HL-60 (cell line): ENCODE data around the gene HES4.
A peak's percentile ranks its signal among the peaks of the same experiment; 100 is the strongest.

Experiments
- DNase-seq, 2 experiments: peaks; one replicate each; pipeline ENCODE4 v3.0.0-alpha.2; 2010 to 2020; ENCODE audit warnings: low read depth in 1 of 2, low spot score in 1 of 2
- H3K27ac ChIP-seq: fragments of 250-450 bp; sonication (Bioruptor Pico); replicated peaks from 2 replicates; pipeline ENCODE4 v1.5.1; 2020; ENCODE audit warnings: mild to moderate bottlenecking, moderate library complexity
- H3K27me3 ChIP-seq: fragments of 250-450 bp; sonication (Bioruptor Pico); 2 replicates; pipeline ENCODE4 v1.5.1; 2021; ENCODE audit warnings: mild to moderate bottlenecking, moderate library complexity; ENCODE audit not compliant: insufficient read depth, poor library complexity, severe bottlenecking
- H3K4me3 ChIP-seq: replicated peaks from 2 replicates; pipeline ENCODE4 v1.5.1; 2011; ENCODE audit warnings: mild to moderate bottlenecking, control low read depth, low read length; ENCODE audit not compliant: insufficient read depth
- GABPA ChIP-seq: IDR thresholded peaks from 2 replicates; pipeline ENCODE4 v1.6.1; 2012; ENCODE audit warnings: low read depth
- POLR2AphosphoS5 ChIP-seq: IDR thresholded peaks from 2 replicates; pipeline ENCODE4 v1.6.1; 2012; ENCODE audit warnings: low read depth
- SPI1 ChIP-seq: IDR thresholded peaks from 2 replicates; pipeline ENCODE4 v1.6.1; 2012; ENCODE audit warnings: low read depth, mild to moderate bottlenecking, borderline replicate concordance
- TF ChIP-seq, protein P1 (sequence below): IDR thresholded peaks from one replicate; pipeline ENCODE4 v1.5.1; 2011; ENCODE audit warnings: low read length, control low read depth, inconsistent platforms; ENCODE audit not compliant: insufficient read depth
- TF ChIP-seq, protein P2 (sequence below): IDR thresholded peaks from 2 replicates; pipeline ENCODE4 v1.6.1; 2012; ENCODE audit warnings: low read depth; ENCODE audit not compliant: insufficient replicate concordance

HES4 gene

DNA sequence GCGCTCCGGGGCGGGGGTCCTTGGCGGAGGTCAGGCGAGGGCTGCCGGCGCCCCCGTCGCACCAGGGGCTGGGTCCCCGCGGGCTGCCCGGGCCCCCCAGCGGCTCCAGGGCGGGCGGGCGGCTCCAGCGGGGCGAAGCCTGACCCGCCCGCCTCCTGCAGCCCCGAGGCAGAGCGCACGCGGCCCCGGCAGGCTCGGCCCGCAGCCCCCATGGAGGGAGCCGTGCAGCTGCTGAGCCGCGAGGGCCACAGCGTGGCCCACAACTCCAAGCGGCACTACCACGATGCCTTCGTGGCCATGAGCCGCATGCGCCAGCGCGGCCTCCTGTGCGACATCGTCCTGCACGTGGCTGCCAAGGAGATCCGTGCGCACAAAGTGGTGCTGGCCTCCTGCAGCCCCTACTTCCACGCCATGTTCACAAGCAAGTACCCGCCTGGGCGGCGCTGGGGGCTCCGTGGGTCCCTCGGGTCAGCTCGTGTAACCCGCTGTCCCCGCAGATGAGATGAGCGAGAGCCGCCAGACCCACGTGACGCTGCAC lies 38.7 kb downstream of the HES4 start:
- H3K27ac ChIP-seq: no peak overlapping the region
- H3K4me3 ChIP-seq: peak overlapping the region; percentile 64
- no peaks in the 10 kb centered on the region for H3K27me3 ChIP-seq
- DNase-seq: no peak
- TF ChIP-seq GABPA (no peak), SPI1 (no peak), POLR2AphosphoS5 (no peak)
- TF ChIP-seq, protein P1, sequence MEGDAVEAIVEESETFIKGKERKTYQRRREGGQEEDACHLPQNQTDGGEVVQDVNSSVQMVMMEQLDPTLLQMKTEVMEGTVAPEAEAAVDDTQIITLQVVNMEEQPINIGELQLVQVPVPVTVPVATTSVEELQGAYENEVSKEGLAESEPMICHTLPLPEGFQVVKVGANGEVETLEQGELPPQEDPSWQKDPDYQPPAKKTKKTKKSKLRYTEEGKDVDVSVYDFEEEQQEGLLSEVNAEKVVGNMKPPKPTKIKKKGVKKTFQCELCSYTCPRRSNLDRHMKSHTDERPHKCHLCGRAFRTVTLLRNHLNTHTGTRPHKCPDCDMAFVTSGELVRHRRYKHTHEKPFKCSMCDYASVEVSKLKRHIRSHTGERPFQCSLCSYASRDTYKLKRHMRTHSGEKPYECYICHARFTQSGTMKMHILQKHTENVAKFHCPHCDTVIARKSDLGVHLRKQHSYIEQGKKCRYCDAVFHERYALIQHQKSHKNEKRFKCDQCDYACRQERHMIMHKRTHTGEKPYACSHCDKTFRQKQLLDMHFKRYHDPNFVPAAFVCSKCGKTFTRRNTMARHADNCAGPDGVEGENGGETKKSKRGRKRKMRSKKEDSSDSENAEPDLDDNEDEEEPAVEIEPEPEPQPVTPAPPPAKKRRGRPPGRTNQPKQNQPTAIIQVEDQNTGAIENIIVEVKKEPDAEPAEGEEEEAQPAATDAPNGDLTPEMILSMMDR: no peak
- TF ChIP-seq, protein P2, sequence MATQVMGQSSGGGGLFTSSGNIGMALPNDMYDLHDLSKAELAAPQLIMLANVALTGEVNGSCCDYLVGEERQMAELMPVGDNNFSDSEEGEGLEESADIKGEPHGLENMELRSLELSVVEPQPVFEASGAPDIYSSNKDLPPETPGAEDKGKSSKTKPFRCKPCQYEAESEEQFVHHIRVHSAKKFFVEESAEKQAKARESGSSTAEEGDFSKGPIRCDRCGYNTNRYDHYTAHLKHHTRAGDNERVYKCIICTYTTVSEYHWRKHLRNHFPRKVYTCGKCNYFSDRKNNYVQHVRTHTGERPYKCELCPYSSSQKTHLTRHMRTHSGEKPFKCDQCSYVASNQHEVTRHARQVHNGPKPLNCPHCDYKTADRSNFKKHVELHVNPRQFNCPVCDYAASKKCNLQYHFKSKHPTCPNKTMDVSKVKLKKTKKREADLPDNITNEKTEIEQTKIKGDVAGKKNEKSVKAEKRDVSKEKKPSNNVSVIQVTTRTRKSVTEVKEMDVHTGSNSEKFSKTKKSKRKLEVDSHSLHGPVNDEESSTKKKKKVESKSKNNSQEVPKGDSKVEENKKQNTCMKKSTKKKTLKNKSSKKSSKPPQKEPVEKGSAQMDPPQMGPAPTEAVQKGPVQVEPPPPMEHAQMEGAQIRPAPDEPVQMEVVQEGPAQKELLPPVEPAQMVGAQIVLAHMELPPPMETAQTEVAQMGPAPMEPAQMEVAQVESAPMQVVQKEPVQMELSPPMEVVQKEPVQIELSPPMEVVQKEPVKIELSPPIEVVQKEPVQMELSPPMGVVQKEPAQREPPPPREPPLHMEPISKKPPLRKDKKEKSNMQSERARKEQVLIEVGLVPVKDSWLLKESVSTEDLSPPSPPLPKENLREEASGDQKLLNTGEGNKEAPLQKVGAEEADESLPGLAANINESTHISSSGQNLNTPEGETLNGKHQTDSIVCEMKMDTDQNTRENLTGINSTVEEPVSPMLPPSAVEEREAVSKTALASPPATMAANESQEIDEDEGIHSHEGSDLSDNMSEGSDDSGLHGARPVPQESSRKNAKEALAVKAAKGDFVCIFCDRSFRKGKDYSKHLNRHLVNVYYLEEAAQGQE: no peak

DNA sequence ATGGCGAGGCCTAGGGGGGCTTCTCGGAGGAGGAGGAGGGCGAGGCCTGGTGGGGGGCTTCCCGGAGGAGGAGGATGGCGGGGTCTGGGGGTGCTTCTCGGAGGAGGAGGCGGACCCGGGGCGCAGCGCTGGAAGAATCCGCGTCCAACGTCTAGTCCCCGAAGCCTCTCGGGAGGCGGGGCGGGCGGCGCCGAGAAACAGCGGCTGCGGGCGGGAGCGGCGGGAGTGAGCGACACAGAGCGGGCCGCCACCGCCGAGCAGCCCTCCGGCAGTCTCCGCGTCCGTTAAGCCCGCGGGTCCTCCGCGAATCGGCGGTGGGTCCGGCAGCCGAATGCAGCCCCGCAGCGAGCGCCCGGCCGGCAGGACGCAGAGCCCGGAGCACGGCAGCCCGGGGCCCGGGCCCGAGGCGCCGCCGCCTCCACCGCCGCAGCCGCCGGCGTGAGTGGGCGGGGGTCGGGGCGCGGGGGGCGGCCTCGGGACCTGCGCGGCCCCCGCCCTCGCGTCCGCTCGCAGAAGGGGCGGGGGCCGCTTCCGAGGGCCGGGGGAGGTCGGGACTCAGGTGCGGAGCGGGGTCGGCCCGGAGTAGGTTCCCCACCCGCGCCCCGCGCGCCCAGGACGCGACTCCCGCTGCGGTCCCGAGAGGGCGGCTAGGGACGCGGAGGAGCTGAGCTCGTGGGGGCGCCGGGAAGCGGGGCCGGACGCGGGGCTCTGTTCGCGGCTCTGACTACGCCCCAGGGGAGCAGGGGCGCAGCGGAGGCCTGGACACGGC lies 39.4 kb downstream of the HES4 start, which contains the start of gene KLHL17:
Gene KLHL17 (plus strand): TSS at position 222 of the 769 bp plus-strand sequence. CDS start 110 bp downstream, at position 332.
- no peaks in the 10 kb centered on the region for H3K27me3 ChIP-seq
- DNase-seq: peak in 1 of 2 experiments; percentile 80
- peak within 1 kb of the TSS; percentile 64 for H3K4me3 ChIP-seq
- TF ChIP-seq POLR2AphosphoS5 (no peak), SPI1 (no peak), GABPA (no peak)
- TF ChIP-seq, protein P1: no peak
- TF ChIP-seq, protein P2: no peak
- no peak within 1 kb of the TSS for H3K27ac ChIP-seq

GRCh38 chr1:959731-960362 lies 40.0 kb downstream of the HES4 start:
- TF ChIP-seq, protein P2: no peak

More at GRCh38 chr1:959731-960362, 40.0 kb downstream of the HES4 start:
- Histone ChIP-seq H3K27ac (no peak overlapping the region), H3K4me3 (peak overlapping the region; percentile 64), H3K27me3 (no peaks in the 10 kb centered on the region)
- no peak for DNase-seq
